GM19043 (cell line): ENCODE data around the gene H19.

Source experiments
- ATAC-seq: cut with Tn5 transposase; IDR thresholded peaks from one replicate; pipeline ENCODE4 v1.9.1; 2021; ENCODE audit warnings: low read depth; ENCODE audit not compliant: unreplicated experiment

H19 gene

DNA sequence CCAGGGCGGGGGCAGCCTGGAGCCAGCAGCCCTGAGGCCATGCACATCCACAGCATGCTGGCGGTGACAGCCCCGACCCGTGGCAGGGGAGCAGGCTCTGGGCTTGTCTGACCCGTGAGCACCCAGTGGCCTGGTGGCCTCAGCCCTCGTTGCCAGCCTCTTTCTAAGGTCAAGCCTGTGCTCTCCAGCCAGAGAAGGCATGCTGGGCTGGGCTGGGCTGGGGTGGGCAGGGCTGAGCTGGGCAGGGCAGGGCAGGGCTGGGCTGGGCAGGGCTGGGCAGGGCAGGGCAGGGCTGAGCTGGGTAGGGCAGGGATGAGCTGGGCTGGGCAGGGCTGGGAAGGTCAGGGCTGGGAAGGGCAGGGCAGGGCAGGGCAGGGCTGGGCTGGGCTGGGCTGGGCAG is 10.6 kb downstream of the H19 start:
- no peak for ATAC-seq

DNA sequence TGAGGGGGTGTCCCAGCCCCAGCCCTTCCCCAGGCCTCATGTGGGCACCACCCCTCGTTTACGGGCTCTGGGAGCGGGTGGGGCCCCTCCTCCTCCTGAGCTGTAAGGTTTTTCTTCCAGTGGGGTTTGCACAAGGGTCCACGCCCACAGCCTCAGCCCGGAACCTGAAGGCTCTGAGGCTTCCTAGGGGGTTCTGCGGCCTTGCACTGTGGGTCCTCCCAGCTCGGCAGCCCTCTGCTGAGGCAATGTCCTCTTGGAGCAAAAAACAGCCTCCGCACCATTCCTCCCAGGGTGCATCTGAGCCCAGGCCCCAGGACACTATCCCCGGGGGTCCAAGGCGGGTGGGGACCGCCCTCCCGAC is 14.1 kb downstream of the H19 start:
- ATAC-seq: no peak

DNA sequence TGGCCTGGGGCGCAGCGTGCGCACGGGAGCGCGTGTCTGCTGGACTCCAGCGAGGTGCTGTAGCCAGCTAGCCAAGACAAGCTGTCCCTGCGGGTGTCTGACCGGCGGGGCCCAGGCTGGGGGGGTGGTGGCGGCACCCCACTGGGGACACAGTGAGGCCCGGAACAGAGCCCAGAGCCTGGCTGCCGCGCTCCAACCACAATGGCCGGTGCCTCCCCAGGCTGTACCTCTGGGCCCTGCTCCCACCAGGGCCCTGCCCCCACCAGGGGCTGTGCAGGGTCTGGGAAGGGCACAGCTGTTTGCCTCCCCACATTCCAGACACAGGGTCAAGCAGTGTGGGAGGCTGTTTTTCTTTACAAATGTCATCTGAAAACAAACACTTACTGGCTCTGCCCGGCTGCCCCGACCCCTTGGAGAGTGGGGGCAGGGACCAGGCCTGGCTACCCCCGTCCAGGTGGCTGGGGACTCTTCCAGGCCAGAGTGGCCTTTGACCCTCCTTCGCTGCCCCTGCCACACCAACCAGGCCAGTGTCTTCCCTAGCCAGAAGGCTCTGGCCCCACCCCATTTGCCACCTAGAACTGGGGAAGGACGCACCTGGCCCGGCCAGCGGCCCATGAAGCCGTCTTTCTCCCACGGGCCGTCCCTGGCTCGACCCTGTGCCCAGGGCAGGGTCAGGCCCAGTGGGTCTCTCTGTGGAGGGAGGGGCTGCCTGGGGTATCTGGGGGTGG is 14.6 kb downstream of the H19 start:
- no peak for ATAC-seq

DNA sequence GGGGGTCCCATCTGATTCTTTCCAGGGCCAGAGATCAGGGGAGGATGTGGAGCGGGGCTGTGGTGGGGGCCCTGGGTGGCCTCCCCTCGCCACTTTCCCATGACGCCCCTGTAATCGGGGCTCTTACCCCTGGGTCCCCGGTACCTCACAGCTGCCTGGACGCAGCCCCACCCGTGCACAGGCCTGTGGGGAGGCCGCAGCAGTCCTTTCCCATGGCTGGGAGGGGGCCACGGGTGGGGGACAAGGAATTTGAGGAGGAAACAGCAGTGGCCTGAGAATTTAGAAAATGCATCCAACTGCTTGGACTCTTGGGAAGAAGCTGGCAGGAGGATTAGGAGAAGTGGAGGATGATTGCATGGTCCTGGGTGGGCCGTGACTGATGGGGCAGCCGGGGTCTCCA is 18.0 kb downstream of the H19 start:
- ATAC-seq: no peak

DNA sequence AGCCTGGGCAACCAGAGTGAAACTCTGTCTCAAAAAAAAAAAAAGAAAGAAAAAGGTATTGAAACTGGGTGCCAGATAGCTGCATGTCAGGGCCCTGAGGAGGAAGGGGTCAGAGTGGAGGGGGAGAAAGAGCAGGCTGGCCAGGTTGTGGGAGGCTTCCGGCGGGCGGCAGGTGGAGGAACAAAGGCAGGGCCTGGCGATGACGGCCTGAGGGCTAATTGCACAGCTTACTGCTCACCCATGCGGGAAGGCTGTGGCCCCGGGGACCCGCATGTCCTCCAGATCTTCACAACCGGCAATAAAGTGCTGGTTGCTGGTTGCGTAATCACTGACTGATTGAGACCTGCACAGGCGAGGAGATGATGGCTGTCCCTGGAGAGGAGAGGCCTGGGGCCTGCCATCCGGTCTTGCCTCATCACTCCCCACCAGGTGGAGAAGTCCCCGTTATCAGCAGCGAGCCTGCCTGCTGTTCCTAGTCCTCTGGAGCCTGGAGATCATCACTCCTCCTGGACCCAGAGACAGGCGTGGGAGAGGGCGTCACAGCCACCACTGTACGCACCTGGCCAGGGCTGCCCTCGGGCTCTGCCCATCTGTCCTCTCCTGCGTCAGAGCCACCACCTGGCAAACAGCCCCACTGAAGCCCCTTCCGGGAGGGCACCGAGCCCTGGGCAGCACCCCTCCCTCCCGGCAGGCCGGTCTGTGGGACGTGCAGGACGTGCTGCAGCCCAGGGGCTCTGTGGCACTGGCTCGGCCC is 18.7 kb downstream of the H19 start:
- no peak for ATAC-seq

DNA sequence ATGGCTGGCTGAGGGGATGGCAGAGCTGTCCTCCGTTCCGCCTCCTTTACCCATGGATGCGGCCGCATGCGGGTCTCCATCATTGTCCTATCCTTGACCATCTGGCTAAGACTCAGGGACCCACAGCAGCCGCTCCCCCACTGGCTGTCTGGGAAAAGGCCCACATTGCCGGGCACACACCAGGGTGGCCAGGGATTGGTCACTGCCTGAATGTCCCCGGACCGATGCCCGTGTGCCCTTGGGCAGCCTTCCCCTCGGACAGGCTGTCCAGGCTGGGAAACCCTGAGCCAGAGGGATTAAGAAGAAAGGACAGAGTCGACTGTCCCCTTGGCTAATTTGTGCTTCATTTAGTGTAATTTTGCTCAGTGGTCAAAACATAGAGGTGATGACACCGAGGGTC is 22.5 kb downstream of the H19 start:
- ATAC-seq: no peak

DNA sequence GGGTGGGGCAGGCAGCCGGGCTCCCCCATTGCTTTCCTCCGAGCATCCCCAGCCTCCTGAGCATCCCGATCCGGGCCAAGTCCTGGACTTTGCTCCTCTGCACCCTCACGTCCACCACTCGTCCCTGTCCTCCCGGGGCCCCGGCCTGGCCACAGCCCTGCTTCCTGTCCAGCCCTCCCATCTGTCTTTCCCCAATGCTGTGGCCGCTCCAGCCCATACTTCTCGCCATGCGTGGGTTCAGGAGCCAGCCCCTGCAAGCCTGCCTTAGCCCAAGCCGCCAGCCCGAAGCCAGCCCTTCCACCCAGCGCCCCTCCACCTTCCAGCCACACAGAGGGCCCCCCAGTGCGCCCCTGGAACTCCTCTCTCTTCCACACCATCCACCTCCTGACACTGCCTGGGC is 26.7 kb downstream of the H19 start:
- no peak for ATAC-seq

DNA sequence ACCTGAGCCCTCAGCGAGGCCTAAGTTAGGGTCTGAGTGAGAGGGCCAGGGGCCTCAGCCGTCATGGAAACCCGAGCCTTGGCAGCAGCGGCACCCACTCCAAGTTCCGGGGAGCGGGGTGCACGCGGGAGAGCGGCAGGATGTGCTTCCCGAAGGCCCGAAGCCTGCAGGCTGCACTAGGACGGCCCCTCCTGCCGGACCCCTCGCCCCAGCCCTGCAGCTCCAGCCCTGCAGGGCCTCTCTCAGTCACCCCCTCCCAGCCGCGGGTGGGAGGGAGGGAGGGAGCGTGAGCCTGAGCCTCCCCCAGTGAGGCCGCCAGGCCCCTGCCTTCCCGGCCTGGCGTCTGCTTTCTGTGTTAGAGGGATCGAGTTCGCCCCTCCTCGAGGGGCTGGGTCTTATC is 27.9 kb downstream of the H19 start:
- no peak for ATAC-seq

DNA sequence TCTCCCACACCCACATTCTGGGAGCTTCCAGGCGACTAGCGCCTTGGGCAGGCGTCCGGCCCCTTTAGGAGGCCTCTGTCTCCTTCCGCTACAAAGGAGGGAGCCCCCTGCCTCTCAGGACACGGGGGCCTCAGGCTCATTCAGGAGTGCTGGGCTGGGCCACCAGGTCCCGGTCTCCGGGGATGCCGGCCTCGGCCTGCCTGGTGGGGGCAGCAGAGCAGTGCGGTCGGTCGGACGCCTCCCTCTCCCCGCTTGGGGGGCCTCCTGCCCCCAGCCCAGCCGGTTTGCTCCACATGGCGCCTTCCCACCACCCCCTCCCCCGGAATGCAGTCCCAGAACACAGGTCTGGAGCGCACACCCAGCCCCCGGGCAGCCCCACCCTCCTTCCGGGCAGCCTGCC is 28.6 kb downstream of the H19 start:
- ATAC-seq: no peak

DNA sequence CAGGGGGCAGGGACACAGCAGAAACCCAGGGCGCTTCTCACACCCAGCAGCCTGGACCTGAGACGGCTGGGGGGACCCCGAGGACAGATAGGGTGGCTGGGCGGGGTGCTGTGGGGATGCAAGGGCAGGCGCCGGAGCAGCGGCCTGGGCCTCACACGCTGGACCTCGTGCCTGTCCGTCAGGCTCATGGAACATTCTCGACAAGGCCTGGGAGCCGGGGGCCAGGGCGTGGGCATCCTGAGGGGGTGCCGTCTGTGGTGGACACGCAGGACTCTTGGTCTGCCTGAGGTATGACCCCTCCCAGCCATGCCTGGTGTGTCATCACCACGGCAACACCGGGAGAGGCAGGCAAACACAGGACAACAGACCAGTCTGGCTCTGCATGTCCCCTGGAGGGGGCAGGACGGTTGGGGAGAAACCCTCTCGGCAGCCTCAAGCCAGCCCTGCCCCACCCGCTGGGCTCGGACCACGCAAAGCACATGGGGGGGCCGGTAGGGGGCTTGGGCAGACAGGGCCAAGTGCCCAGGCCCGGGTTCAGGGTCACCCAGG is 29.1 kb downstream of the H19 start:
- no peak for ATAC-seq

DNA sequence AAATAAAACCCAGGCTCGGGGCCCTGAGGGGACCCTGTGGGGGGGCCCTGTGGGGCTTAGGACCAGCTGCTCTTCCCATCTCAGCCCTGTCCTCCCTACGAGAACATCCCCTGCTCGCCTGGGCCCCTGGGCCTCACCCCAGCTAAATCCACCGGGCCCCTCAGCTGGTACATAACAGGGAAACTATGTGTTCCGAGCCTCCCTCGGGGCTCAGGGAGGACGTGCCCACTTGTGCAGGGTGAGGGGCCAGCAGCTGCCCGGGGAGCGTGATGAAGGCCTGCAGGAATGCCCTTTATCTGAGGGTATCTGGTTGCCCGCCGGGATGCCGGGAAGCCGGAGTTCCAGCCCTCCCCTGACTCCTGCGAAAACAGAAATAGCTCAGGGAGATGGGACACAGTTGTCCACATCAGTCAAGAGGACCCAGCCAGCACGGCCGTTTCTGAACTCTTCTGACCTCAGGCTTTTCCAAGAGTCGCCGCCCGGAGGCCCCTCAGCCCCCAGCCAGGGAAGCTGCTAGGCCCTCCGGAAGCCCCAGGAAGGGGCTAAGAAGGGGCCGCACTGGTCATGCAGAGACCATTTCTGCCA is 29.9 kb downstream of the H19 start:
- no peak for ATAC-seq

DNA sequence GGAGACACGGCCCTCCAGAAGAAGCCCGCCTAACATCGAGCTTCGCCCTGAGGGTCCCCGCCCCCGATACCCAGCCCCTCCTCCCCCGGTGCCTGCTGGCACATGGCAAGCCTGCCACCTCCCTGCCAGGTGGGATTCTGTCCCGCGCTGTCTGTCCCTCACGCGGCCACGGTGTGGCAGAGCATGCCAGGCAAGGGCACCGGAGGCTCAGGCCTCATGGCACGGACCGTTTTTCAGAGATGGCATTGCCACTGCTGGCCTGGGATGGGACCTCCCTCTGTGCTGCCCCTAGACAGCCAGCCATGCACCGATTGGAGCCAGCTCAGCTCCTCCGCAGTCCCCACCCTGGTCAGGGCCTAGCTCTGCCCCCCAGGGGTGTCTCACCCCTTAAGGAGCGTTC is 31.1 kb downstream of the H19 start:
- no peak for ATAC-seq

DNA sequence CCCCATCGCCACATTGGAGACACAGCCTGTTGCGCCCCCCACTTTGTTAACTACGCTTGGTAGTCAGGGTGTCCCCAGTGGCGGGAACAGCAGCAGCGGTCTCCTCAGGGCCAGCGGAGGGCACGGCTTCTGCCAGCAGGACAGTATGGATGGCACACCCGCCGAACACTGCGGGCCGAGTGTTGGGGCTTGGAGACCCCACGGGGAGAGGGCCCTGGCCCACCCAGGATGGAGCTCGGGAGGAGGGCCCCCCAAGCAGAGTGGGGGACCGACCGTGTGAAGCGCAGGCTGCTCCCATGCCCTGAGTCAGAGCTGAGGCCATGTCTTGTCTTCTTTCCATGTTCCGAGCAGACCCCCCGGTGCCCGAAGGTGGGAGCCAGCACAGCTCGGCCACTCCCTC is 32.7 kb downstream of the H19 start:
- ATAC-seq: no peak

DNA sequence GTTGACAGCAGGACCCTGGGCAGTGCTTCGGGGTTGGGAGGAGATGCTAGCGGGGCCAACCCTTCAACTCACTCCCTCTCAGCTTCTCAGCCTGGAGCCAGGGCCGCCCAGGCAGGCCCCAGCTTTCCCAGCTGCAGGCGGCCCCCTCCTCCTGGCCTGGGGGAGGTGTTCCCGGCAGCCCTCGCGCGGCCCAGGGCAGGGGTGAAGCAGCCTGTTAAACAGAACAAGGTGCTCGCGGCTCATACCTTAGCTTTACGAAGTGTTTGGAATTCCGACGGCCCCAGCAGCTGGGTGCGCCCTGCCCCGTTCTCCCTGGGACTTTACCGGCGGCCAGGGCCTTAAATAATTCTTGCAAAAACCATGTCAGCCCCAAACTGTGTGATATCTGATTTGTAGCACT is 33.3 kb downstream of the H19 start:
- no peak for ATAC-seq

DNA sequence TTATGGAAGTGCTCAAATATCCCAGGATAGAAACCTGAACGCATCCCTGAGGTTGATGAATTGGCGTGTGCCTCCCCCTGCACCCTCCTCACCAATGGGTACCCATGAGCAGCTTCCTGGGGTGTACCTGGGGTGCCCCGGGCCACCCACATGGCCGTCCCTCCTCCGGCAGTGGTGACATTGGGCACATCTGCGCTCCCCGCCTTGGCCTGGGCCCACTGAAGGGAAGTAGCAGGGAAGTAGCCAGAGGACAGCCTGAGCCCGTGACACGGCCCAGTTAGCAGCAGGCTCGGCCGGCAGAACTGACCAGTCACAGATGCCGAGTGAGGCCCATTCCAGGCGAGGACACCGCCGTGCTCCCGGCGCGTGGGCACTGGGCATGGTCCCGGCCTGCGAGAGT is 33.8 kb downstream of the H19 start:
- no peak for ATAC-seq

DNA sequence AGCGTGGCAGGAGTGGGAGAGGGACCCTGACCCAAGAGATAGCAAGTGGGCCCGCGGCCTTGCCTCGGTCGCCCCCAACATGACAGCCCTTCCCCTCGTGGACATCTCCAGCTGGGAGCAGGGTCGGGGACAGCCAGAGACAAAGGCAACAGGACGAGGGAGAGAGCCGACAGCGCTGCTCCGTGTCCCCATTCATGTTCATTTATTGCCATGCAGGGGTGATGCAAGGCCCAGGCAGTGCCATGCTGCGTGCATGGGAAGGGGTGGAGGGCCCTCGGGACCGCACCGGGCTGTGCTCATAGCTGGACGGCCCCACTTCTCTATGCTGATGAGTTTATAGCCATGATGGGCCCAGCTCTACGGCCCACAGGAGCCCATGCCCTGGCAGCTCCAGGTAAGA is 37.9 kb downstream of the H19 start:
- ATAC-seq: no peak

DNA sequence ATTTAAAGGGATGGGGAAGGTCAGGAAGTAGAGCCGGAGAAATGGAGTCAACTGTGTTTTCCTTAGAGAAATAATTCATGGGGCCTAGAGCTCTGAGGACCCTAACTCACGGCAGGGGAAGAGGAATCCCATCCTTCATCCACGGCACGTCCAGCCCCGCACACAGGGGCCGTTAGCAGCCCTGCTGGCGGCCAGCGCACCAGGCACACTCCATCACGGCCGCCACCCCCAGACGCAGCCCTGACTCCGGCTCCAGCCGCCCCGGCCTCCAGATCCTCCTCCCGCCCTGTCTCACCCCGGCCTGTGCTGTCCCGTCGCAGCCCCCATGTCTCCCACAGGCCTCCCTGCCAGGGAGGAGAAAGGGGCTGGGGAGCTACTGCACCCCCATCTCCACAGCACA is 39.3 kb downstream of the H19 start:
- ATAC-seq: no peak

DNA sequence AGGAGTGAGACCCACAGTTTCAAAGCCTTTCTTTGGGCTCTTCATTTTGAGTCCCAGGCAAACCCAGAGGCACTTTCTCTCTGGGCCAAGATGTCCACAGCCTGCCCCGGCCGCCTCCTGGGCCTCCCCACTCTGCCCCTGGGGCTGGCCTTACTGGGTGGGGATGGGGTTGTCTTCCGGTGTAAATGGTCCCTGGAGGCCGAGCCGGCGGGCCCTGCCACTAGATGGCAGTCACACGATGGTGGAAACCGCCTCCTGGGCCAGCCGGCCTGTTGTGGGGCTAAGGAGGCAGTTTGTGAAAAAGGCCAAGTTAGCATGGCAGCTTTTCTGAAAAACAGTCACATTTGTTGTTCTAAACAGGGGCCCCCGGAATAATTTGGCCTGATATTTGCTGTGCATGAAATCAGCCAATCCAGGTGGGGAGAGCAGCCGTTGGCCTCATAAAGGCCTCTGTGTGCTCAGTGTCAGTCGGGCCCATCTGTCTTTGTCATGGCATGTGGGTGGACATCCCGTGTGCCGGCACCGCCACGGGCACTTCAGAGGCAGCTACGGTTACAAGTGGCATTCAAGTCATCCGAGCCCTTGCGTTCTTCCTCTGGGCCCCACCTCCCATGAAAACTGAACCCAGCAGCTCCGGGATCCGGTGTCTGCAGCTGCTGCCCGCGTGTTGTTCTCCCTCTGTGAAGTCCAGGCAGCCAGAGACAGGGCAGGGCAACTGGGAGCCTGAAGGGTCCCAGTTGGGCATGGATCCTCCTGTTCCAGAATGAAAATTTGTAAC is 44.0 kb downstream of the H19 start:
- ATAC-seq: no peak

DNA sequence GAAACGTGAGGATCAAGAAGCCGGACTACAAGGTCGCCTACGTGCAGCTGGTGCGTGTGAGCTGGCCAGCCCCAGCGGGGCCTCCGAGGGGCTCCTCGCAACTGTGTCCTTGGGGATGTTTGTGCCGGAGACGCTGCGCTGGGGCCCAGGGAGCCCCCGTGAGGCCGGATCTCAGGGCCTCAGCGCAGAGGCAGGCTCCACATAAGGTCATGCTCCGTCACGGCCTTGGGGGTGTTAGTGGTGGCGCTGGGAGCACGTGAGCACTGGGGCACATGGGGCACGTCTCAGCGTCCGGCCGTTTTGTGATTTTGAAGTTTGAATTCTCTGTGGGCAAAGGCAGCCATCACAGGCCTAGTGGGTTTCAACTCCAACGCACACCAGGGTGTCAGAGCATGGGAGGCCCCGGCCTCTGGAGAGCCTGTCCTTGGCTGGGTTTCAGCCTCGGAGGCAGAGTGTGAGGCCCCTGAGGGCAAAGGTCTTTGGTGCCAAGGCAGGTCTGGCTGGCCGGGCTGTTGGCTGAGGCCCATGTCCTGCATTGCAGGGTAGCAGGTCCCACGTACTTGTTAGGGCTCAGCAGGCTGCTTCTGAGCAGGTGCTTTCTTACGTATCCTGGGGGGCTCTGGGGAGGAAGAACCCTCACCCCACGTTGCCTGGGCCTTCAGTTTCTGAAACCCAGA is 44.7 kb downstream of the H19 start:
- no peak for ATAC-seq

DNA sequence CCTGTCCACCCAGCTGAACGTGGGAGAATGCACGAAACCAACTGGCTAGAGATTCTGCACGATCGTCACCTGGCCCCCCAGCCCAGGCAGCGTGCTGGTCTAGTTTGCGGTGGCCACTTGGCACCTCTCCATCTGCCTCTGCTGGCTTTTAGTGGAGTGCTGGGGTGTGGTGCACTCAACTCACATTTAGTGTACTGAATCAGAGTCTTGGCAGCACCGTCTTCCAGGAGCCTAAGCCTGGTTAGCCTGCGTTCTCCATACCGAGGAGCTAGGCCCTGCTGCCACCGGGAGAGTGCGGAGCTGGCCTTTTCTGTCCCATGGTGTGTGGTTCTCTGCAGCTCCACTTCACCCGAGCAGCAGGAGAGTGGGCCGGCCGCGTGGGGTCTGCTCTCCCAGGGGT is 47.7 kb downstream of the H19 start:
- no peak for ATAC-seq

DNA sequence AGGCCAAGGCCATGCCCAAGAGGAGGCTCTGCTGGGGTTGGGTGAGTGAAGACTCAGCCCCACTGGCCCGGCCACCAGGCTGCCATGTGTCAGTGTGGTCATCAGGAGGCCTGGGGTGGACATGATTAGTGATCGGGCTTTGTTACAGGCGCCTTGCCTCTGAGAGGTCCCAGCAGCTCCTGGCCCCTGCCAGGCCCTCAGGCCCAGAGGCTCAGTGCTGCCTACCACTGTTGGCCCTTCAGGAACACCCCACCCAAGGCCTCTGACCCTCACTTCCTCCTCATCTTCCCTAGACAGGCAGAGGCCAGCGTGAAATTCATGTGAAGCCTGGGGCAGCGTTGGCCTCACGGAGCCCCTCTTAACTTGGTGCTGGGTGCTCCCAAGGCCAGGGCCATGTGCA is 48.3 kb downstream of the H19 start:
- no peak for ATAC-seq
